ENCODE results near the gene CACNG8.
"Not testable (repeated sequence)": the region's sequence is repeated elsewhere in the genome, so short reads cannot be mapped to it uniquely, and the experiment has no call there.

The CACNG8 gene

DNA sequence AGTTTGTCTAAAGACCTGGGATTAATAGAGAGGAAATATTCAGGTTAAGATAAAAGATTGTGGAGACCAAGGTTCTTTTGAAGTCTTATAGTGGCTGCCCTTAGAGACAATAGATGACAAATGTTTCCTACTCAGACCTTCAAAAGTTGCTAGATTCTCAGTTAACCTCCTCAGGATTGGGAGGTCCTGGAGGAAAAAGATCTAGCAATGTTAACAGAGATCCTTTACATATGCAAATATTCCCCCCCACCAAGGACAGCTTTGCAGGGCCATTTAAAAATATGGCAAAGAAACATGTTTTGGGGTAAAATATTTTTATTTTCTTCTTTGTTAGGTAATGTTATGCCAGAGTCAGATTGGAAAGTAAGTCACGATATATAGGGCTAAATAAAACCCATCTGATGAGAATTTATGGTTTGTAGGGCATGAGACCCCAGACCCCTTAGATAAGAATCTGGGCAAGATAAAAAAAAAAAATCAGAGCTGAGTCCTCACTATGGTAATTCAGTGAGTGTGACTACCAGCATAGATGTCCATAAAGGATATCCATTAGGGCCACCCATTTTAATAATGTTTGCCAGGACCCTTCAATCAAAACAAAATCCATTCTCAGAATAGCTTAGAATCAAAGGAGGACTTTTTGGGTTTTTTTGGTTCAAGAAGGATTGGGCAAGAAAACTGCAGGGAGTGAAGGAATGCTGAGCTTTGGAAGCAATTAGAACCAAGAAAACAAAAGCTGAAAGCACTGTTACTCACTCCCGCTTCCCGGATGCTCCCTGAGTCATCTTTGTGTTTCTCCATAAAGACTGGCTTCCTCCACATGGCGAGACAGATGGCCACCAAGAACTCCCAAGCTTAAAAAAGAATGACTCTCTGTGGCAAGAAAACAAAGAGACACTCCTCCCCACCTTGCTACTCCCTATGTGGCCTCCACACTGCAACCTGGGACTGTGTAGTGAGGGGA is 72.8 kb downstream of the CACNG8 start:
- DNase-seq (ENCODE audit: low read depth): peak; percentile 58

DNA sequence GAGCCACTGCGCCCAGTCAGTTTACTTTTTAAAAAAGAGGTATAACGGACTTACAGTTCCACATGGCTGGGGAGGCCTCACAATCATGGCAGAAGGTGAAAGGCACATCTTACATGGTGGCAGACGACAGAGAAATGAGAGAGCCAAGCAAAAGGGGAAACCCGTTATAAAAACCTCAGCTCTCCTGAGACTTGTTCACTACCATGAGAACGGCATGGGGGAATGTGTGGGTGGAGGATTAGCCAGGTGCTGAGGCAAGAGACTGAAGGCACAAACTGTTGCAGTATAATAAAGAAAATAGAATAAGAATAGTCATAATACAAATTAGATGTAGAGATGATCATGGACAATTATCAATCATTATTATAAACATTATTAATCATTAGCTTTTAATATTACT is 73.8 kb downstream of the CACNG8 start:
- not testable (repeated sequence) for DNase-seq (ENCODE audit: low read depth)

Data from non-pigmented ciliary epithelial cell (primary cell).